OCI-LY3 (cell line): ENCODE data around the gene SH3RF3.

Experiments
- H2AFZ ChIP-seq: fragments of 200-600, 300-600 bp; shearing (Covaris generic); 2 replicates; pipeline ENCODE4 v1.6.0; 2014; ENCODE audit warnings: antibody characterized with exemption, low read depth, low read length
- H3K27ac ChIP-seq: fragments of 200-600, 300-600 bp; sonication (generic); 2 replicates; pipeline ENCODE4 v1.5.1; 2014; ENCODE audit warnings: mild to moderate bottlenecking, low read length, moderate library complexity, mixed read lengths
- H3K27me3 ChIP-seq: fragments of 200-600, 300-600 bp; sonication (generic); 2 replicates; pipeline ENCODE4 v1.6.1; 2014; ENCODE audit warnings: low read depth, low read length, mixed read lengths
- H3K36me3 ChIP-seq: fragments of 200-600, 300-600 bp; sonication (generic); replicated peaks from 2 replicates; pipeline ENCODE3; 2014; ENCODE audit warnings: low read depth, low read length, mixed read lengths
- H3K4me1 ChIP-seq: fragments of 300-600, 200-600 bp; sonication (generic); 2 replicates; pipeline ENCODE4 v1.6.1; 2014; ENCODE audit warnings: low read length, mixed read lengths
- H3K4me2 ChIP-seq: fragments of 200-600, 300-600 bp; sonication (generic); 2 replicates; pipeline ENCODE4 v1.6.1; 2014; ENCODE audit warnings: low read length, mixed read lengths
- H3K4me3 ChIP-seq: fragments of 300-600, 200-600 bp; sonication (generic); 2 replicates; pipeline ENCODE4 v1.5.1; 2014; ENCODE audit warnings: antibody characterized with exemption, mild to moderate bottlenecking, low read length, moderate library complexity
- H3K79me2 ChIP-seq: fragments of 300-600, 200-600 bp; shearing (Covaris generic); 2 replicates; pipeline ENCODE4 v1.6.1; 2014; ENCODE audit warnings: mild to moderate bottlenecking, low read length, mixed read lengths
- H3K9ac ChIP-seq: fragments of 300-600, 200-600 bp; shearing (Covaris generic); 2 replicates; pipeline ENCODE4 v1.6.0; 2014; ENCODE audit warnings: mild to moderate bottlenecking, low read length, moderate library complexity
- H3K9me3 ChIP-seq: fragments of 200-600, 300-600 bp; shearing (Covaris generic); 2 replicates; pipeline ENCODE4 v1.6.1; 2014; ENCODE audit warnings: low read length, mixed read lengths; ENCODE audit not compliant: insufficient read depth
- H4K20me1 ChIP-seq: fragments of 200-600, 300-600 bp; sonication (generic); 2 replicates; pipeline ENCODE4 v1.6.1; 2016; ENCODE audit warnings: low read length, mixed read lengths; ENCODE audit not compliant: insufficient read depth
- CTCF ChIP-seq: fragments of 200-600, 300-600 bp; sonication (generic); IDR thresholded peaks from 2 replicates; pipeline ENCODE4 v1.5.1; 2014; ENCODE audit warnings: antibody characterized with exemption, low read length, low read depth
- EZH2phosphoT487 ChIP-seq: fragments of 200-600 bp; shearing (Covaris generic); IDR thresholded peaks from 2 replicates; pipeline ENCODE4 v1.6.1; 2018; ENCODE audit warnings: antibody characterized with exemption, mixed run types, low read depth

Gene SH3RF3

GRCh38 chr2:109379507-109379906 lies 250.5 kb downstream of the SH3RF3 start:
- Histone ChIP-seq H3K4me3 (no peak overlapping the region), H3K36me3 (no peaks in the 10 kb centered on the region), H3K27me3 (peaks cover 9% of the 10 kb centered on the region; the same call in 1 of the 2 replicates), H2AFZ (no peak overlapping the region), H3K4me1 (no peaks in the 10 kb centered on the region), H3K9me3 (no peaks in the 10 kb centered on the region), H3K79me2 (no peaks in the 10 kb centered on the region), H4K20me1 (no peaks in the 10 kb centered on the region), H3K9ac (no peak overlapping the region), H3K4me2 (no peak overlapping the region), H3K27ac (no peak overlapping the region)
- TF ChIP-seq EZH2phosphoT487 (no peak), CTCF (no peak)

GRCh38 chr2:109380502-109381326 lies 251.7 kb downstream of the SH3RF3 start:
- H4K20me1 ChIP-seq, result no peaks in the 10 kb centered on the region
- H2AFZ ChIP-seq, result no peak overlapping the region

DNA sequence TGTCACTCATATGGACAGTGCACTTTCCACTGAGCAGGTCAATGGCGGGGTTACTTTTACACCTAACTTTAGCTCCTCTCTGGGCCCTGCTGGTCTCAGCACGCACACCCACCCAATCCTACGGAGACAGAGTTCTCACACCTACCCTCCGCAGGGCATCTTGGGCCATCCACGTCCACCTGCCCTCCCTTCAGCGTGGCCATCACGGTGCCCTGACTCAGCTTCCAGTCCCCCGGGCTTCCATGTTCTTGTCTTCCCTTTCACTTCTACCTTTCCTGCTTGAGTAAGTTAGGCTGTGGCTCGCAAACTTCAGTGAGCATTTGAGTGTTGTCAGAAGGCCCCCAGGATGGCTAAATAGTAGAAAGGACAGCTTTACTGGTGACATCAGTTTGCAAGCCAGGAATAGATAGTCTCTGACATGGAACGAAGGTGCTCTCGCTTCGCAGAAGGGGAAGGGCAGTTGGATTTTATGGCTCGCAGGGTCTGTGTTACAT lies 252.4 kb downstream of the SH3RF3 start:
- no peak for TF ChIP-seq EZH2phosphoT487
- no peak for TF ChIP-seq CTCF
- no peaks in the 10 kb centered on the region for H3K79me2 ChIP-seq
- peaks cover 9% of the 10 kb centered on the region; the same call in 1 of the 2 replicates for H3K27me3 ChIP-seq
- H3K36me3 ChIP-seq, result no peaks in the 10 kb centered on the region
- no peak overlapping the region for H2AFZ ChIP-seq
- no peaks in the 10 kb centered on the region for H3K9me3 ChIP-seq
- H3K27ac ChIP-seq, result no peak overlapping the region
- H3K9ac ChIP-seq, result no peak overlapping the region
- no peaks in the 10 kb centered on the region for H3K4me1 ChIP-seq
- no peaks in the 10 kb centered on the region for H4K20me1 ChIP-seq
- H3K4me2 ChIP-seq, result no peak overlapping the region
- H3K4me3 ChIP-seq, result no peak overlapping the region

More at GRCh38 chr2:109380502-109381326, 251.7 kb downstream of the SH3RF3 start:
- Histone ChIP-seq H3K9me3 (no peaks in the 10 kb centered on the region), H3K4me3 (no peak overlapping the region), H3K4me2 (no peak overlapping the region), H3K27me3 (peaks cover 9% of the 10 kb centered on the region; the same call in 1 of the 2 replicates), H3K9ac (no peak overlapping the region), H3K36me3 (no peaks in the 10 kb centered on the region), H3K79me2 (no peaks in the 10 kb centered on the region), H3K27ac (no peak overlapping the region), H3K4me1 (no peaks in the 10 kb centered on the region)
- TF ChIP-seq CTCF (no peak), EZH2phosphoT487 (no peak)

DNA sequence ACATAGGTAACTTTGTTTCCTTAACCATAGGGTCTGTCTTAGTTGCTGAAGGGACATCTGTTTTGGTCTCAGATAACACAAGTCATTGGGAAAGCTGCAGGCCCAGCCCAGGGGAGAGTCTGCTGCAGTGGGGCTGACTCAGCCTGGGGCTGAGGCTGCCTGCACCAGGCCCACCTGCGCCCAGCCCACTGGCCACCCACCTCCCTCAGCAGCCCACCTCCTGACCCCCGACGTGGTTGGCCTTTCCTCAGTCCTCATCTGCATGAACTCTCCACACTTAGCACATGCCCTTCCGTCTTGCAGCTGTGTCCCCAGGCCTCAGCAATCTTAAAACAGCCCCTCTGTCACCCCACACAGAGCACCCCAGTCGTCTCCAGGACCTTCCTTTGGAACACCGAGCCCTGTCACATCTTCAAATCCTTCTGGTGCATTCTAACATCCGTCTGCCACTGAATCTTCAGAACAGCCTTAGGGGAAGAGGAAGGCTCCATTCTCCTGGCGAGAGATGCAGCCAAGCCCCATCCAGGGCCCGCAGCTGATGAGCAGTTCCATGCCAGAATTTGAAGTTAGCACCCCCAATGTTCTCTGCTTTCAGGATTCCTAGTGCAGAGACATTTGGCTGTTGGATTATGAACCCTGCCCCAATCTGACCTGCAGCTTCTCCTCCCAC lies 253.4 kb downstream of the SH3RF3 start:
- Histone ChIP-seq H3K36me3 (no peaks in the 10 kb centered on the region), H4K20me1 (no peaks in the 10 kb centered on the region), H3K9me3 (no peaks in the 10 kb centered on the region), H2AFZ (no peak overlapping the region), H3K4me1 (no peaks in the 10 kb centered on the region), H3K27me3 (peaks cover 9% of the 10 kb centered on the region; the same call in 1 of the 2 replicates), H3K79me2 (no peaks in the 10 kb centered on the region), H3K4me2 (no peak overlapping the region), H3K9ac (no peak overlapping the region), H3K4me3 (no peak overlapping the region), H3K27ac (no peak overlapping the region)
- TF ChIP-seq CTCF, result no peak
- TF ChIP-seq EZH2phosphoT487, result no peak
